Panc1 (cell line): ENCODE measurements around the gene CTR9. TPM values are rescaled to one million over a fixed set of nuclear protein-coding genes. Genes with fewer than 3 reads are reported as not detected.

Experiments
- ATAC-seq: fragments of 200-7000 bp; cut with Tn5 transposase; 2 replicates; pipeline ENCODE4 v1.9.1; 2020; ENCODE audit warnings: mild to moderate bottlenecking, moderate library complexity
- BruUV-seq: library from RNA; stranded (reverse); fragments of 400-500 nt; replicated peaks from 2 replicates; lab custom pipeline; 2021; lab: Mats Ljungman, UMichigan
- CTCF ChIA-PET: fragments of 300-600 bp; sonication (Branson Sonifier 250); formaldehyde crosslinking; loops from one replicate; lab custom pipeline; 2022; ENCODE audit warnings: antibody characterized with exemption; lab: Charles Lee
- POLR2A ChIA-PET: fragments of 300-600 bp; sonication (Branson Sonifier 250); formaldehyde crosslinking; loops from one replicate; lab custom pipeline; 2022; ENCODE audit warnings: antibody characterized with exemption; lab: Charles Lee
- DNase-seq: peaks from one replicate; pipeline ENCODE4 v3.0.0-alpha.2; 2010; ENCODE audit warnings: low read depth, low spot score
- H3K27ac ChIP-seq: 2 replicates; pipeline ENCODE4 v1.5.1; 2011; ENCODE audit warnings: mild to moderate bottlenecking, low read length, inconsistent platforms
- H3K27me3 ChIP-seq: fragments of 200-500 bp; sonication (Bioruptor generic); 2 replicates; pipeline ENCODE4 v1.6.0; 2014; ENCODE audit warnings: low read length, inconsistent platforms; ENCODE audit not compliant: control insufficient read depth, insufficient read depth
- H3K36me3 ChIP-seq: fragments of 200-500 bp; sonication (Bioruptor generic); 2 replicates; pipeline ENCODE4 v1.5.1; 2014; ENCODE audit warnings: inconsistent platforms, mild to moderate bottlenecking, low read length, moderate library complexity; ENCODE audit not compliant: control insufficient read depth, insufficient read depth
- H3K4me1 ChIP-seq: 2 replicates; pipeline ENCODE4 v1.5.1; 2011; ENCODE audit warnings: inconsistent platforms, mild to moderate bottlenecking, low read length, moderate library complexity; ENCODE audit not compliant: control insufficient read depth, insufficient read depth
- H3K4me3 ChIP-seq, 2 experiments: 2 replicates each; pipeline ENCODE4 v1.5.1; 2011 to 2012; ENCODE audit warnings: low read depth in 2 of 2, low read length in 2 of 2, mild to moderate bottlenecking in 2 of 2, inconsistent platforms in 1 of 2, moderate library complexity in 1 of 2
- H3K9me3 ChIP-seq: fragments of 200-500 bp; sonication (Bioruptor generic); 2 replicates; pipeline ENCODE4 v1.5.1; 2014; ENCODE audit warnings: low read depth, mild to moderate bottlenecking, inconsistent platforms, low read length, moderate library complexity; ENCODE audit not compliant: control insufficient read depth, insufficient read depth
- CTCF ChIP-seq: fragments of 450-650 bp; IDR thresholded peaks from 2 replicates; pipeline ENCODE4 v1.5.1; 2017; ENCODE audit warnings: mild to moderate bottlenecking
- POLR2AphosphoS5 ChIP-seq: IDR thresholded peaks from 2 replicates; pipeline ENCODE4 v1.6.1; 2012; ENCODE audit warnings: mild to moderate bottlenecking, low read depth, low read length, moderate library complexity
- REST ChIP-seq, 2 experiments: IDR thresholded peaks; 2 replicates each; pipeline ENCODE4 v1.6.1; 2011 to 2012; ENCODE audit warnings: low read depth in 2 of 2, control low read depth in 1 of 2, low read length in 1 of 2, mild to moderate bottlenecking in 1 of 2, moderate library complexity in 1 of 2; ENCODE audit not compliant: insufficient read depth in 1 of 2
- SIN3A ChIP-seq: IDR thresholded peaks from 2 replicates; pipeline ENCODE4 v1.6.1; 2012; ENCODE audit warnings: low read depth, mild to moderate bottlenecking, low read length, moderate library complexity, borderline replicate concordance; ENCODE audit not compliant: insufficient read depth
- TCF7L2 ChIP-seq: IDR thresholded peaks from 2 replicates; pipeline ENCODE4 v1.6.1; 2011; ENCODE audit warnings: mild to moderate bottlenecking, low read depth, low read length, inconsistent platforms
- in situ Hi-C: cut with HindIII; loops from 2 replicates; pipeline ENCODE4 v1.10.0; 2016; ENCODE audit warnings: low sequenced_read_pairs, low pct_unique_long_range_greater_than_20kb
- intact Hi-C: fragments of 100-400 bp; cut with micrococcal nuclease; formaldehyde crosslinking; loops from one replicate; pipeline ENCODE4 v1.10.0; 2022; ENCODE audit not compliant: unreplicated experiment
- total RNA-seq: library from RNA; stranded (reverse); gene quantifications from one replicate; pipeline ENCODE4 v1.2.1, GENCODE V29; 2021; ENCODE audit not compliant: unreplicated experiment

The CTR9 gene
- total RNA-seq, 1 experiment from 2014 or later = 60.1 TPM

GRCh38 chr11:10824888-10825287 is 73.8 kb downstream of the CTR9 start:
- intact Hi-C loops = no loop called here
- ChIA-PET CTCF (no interaction called here), POLR2A (interaction anchor here (0.6 kb wide), 1 partner anchor 7 kb away, joined by 5 read pairs; no protein-coding TSS in a partner anchor)
- no TSS peak for BruUV-seq
- H3K27me3 ChIP-seq = no peaks in the 10 kb centered on the region
- no peak overlapping the region for H3K27ac ChIP-seq
- H3K9me3 ChIP-seq = no peaks in the 10 kb centered on the region
- H3K4me3 ChIP-seq = no peak overlapping the region
- H3K4me1 ChIP-seq = 0 out of 2 replicates have a peak, but pooled peaks cover 6% of the 10 kb centered on the region
- in situ Hi-C loops = no loop called here
- TF ChIP-seq REST (IDR thresholded peaks at IDR 0.05; ENCODE audit: insufficient read depth in 1 of 2, low read depth in 2 of 2, low read length in 1 of 2) (no peak), POLR2AphosphoS5 (no peak), CTCF (no peak), TCF7L2 (no peak), SIN3A (no peak)
- H3K36me3 ChIP-seq = no peaks in the 10 kb centered on the region
- DNase-seq = no peak
- no peak for ATAC-seq

- POLR2A ChIA-PET = no interaction called here
- DNase-seq (no peak), ATAC-seq (no peak)
- in situ Hi-C loops = no loop called here
- H3K27me3 ChIP-seq = no peaks in the 10 kb centered on the region
- no peak overlapping the region for H3K4me3 ChIP-seq
- no peaks in the 10 kb centered on the region for H3K36me3 ChIP-seq
- TF ChIP-seq SIN3A (no peak), REST (IDR thresholded peaks at IDR 0.05; ENCODE audit: insufficient read depth in 1 of 2, low read depth in 2 of 2, low read length in 1 of 2) (no peak), POLR2AphosphoS5 (no peak), TCF7L2 (no peak), CTCF (no peak)
- CTCF ChIA-PET = no interaction called here
- 0 out of 2 replicates have a peak, but pooled peaks cover under 1% of the 10 kb centered on the region for H3K4me1 ChIP-seq
- BruUV-seq = no TSS peak
- intact Hi-C loops = no loop called here
- no peaks in the 10 kb centered on the region for H3K9me3 ChIP-seq
- H3K27ac ChIP-seq = no peak overlapping the region
These were observed 77.4 kb downstream of the CTR9 start for GRCh38 chr11:10828402-10828801.
